Measurements from ENCODE around the gene PLCG2. TPM values are rescaled to one million over a fixed set of nuclear protein-coding genes. Genes with fewer than 3 reads are reported as not detected.

The PLCG2 gene
- total RNA-seq, 2 donors from 2014 or later: 7.4 to 13.4 TPM

GRCh38 chr16:81803332-81803731, 24.2 kb downstream of the PLCG2 start:
- Histone ChIP-seq H3K4me1 (peaks cover 0 to 8% of the 10 kb centered on the region in 2 donors), H3K27ac (no peak overlapping the region), H3K36me3 (no peaks in the 10 kb centered on the region), H3K9me3 (no peaks in the 10 kb centered on the region), H3K27me3 (no peaks in the 10 kb centered on the region), H3K4me3 (no peak overlapping the region)
- no peak for DNase-seq (ENCODE audit: low spot score)
- no peak for TF ChIP-seq CTCF (IDR thresholded peaks at IDR 0.05)

GRCh38 chr16:81804134-81804610, 25.1 kb downstream of the PLCG2 start:
- Histone ChIP-seq H3K36me3 (no peaks in the 10 kb centered on the region), H3K9me3 (no peaks in the 10 kb centered on the region), H3K4me3 (no peak overlapping the region), H3K4me1 (peaks cover 0 to under 1% of the 10 kb centered on the region in 2 donors), H3K27me3 (no peaks in the 10 kb centered on the region), H3K27ac (no peak overlapping the region)
- no peak for DNase-seq (ENCODE audit: low spot score)
- TF ChIP-seq CTCF (IDR thresholded peaks at IDR 0.05): no peak

DNA sequence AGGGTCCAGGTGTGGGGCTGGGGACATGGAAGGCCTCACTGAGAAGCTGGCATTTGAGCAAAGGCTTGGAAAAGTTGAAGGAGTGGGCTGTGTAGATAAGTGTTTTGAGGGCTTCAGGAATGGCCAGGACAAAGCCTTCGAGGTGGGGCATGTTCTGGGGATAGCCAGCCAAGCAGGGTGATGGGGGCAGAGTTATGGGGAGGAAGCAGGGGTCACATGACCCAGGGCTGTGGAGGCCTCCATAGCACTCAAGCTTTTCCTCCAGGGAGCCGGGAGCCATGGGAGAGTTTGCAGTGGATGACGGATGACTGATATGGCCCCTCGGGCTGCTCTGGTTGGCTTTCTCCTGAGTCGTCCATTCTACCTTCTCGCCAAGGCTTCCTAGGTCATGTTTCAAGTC, 27.6 kb downstream of the PLCG2 start:
- Histone ChIP-seq H3K36me3 (no peaks in the 10 kb centered on the region), H3K4me1 (no peaks in the 10 kb centered on the region), H3K9me3 (no peaks in the 10 kb centered on the region), H3K4me3 (no peak overlapping the region), H3K27ac (no peak overlapping the region), H3K27me3 (no peaks in the 10 kb centered on the region)
- TF ChIP-seq CTCF (IDR thresholded peaks at IDR 0.05): no peak
- no peak for DNase-seq (ENCODE audit: low spot score)

- no peaks in the 10 kb centered on the region for H3K4me1 ChIP-seq
- no peak for DNase-seq (ENCODE audit: low spot score)
- TF ChIP-seq CTCF (IDR thresholded peaks at IDR 0.05): no peak
- no peaks in the 10 kb centered on the region for H3K9me3 ChIP-seq
- no peak overlapping the region for H3K4me3 ChIP-seq
- no peaks in the 10 kb centered on the region for H3K27me3 ChIP-seq
- no peaks in the 10 kb centered on the region for H3K36me3 ChIP-seq
- H3K27ac ChIP-seq: no peak overlapping the region
Observed at GRCh38 chr16:81807767-81808358, 28.8 kb downstream of the PLCG2 start.

DNA sequence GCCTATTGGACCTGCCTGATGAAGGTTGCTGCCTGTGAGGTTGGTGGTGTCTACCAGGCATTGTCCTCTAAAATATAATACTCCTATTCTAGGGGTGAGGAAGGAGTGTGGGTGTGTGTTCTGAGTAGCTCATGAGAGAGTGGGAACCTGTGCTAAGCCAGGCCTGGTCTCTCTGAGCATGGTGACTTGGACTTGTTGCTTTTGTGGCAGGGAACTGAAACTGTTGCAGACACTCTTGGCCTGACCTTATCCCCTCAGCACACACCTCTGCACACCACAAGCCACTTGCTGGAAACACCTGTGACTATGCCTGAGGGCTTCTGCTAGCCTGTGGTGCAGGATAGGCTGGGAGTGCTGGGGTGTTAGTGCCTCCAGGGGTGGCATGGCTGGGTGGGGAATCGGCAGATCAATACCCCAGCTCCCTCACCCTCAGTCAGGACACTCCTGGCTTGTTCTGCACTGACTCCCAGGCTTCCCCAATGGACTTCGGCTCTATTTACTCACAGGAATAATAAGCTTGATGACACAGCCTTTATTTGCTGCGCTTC, 29.9 kb downstream of the PLCG2 start:
- no peak for DNase-seq (ENCODE audit: low spot score)

More for the DNA sequence above, 29.9 kb downstream of the PLCG2 start:
- H3K27me3 ChIP-seq: no peaks in the 10 kb centered on the region
- no peak overlapping the region for H3K4me3 ChIP-seq
- H3K9me3 ChIP-seq: no peaks in the 10 kb centered on the region
- H3K36me3 ChIP-seq: no peaks in the 10 kb centered on the region
- no peak overlapping the region for H3K27ac ChIP-seq
- TF ChIP-seq CTCF (IDR thresholded peaks at IDR 0.05): no peak
- no peaks in the 10 kb centered on the region for H3K4me1 ChIP-seq

All from right atrium auricular region (tissue), 2 donors.